Aorta (tissue), 5 donors: ENCODE data around the gene KIF5A. TPM values are rescaled to one million over a fixed set of nuclear protein-coding genes. Genes with fewer than 3 reads are reported as not detected.

Source experiments
- ATAC-seq: fragments of 200-7000 bp; cut with Tn5 transposase; one replicate; pipeline ENCODE4 v1.9.1; 2022; ENCODE audit warnings: moderate library complexity; ENCODE audit not compliant: low FRiP score
- DNase-seq, 2 donors: peaks; one replicate each; pipeline ENCODE4 v3.0.0-alpha.2; 2020
- H3K27ac ChIP-seq, 2 donors: one replicate each; pipeline ENCODE4 v1.5.1; 2013; ENCODE audit warnings: low read length in 2 of 2, mild to moderate bottlenecking in 2 of 2, moderate library complexity in 2 of 2, control low read depth in 1 of 2, inconsistent platforms in 1 of 2, low read depth in 1 of 2
- H3K27me3 ChIP-seq, 2 donors: one replicate each; pipeline ENCODE4 v1.6.1; 2013; ENCODE audit warnings: control low read depth in 1 of 2, low read length in 1 of 2, mild to moderate bottlenecking in 1 of 2, moderate library complexity in 1 of 2; ENCODE audit not compliant: insufficient read depth in 2 of 2, control insufficient read depth in 1 of 2
- H3K36me3 ChIP-seq, 2 donors: one replicate each; pipeline ENCODE4 v1.6.1; 2013; ENCODE audit warnings: control low read depth in 1 of 2, low read length in 1 of 2, mild to moderate bottlenecking in 1 of 2; ENCODE audit not compliant: insufficient read depth in 2 of 2, control insufficient read depth in 1 of 2
- H3K4me1 ChIP-seq, 2 donors: one replicate each; pipeline ENCODE4 v1.6.1; 2013; ENCODE audit warnings: low read length in 2 of 2, control low read depth in 1 of 2, mild to moderate bottlenecking in 1 of 2, moderate library complexity in 1 of 2; ENCODE audit not compliant: insufficient read depth in 2 of 2, control insufficient read depth in 1 of 2
- H3K4me3 ChIP-seq, 2 donors: one replicate each; pipeline ENCODE4 v1.5.1; 2013; ENCODE audit warnings: low read length in 2 of 2, control low read depth in 1 of 2, mild to moderate bottlenecking in 1 of 2
- H3K9me3 ChIP-seq: one replicate; pipeline ENCODE4 v1.6.1; 2013; ENCODE audit warnings: mild to moderate bottlenecking, low read length; ENCODE audit not compliant: control insufficient read depth
- WGBS, 2 donors: extraction: QIAGEN DNeasy Blood & Tissue Kit; methylation state at CpG; one replicate each; pipeline ENCODE4 v1.1.7; 2013; 5-methylcytosine and 5-hydroxymethylcytosine counted together
- intact Hi-C, 2 donors: fragments of 100-400 bp; cut with DNase I; formaldehyde crosslinking; loops; one replicate each; pipeline versions ENCODE4 v1.14.2 to v1.15.0; 2022
- polyA plus RNA-seq, 2 donors: library from polyadenylated mRNA; stranded (reverse); fragments of 200-250 nt; gene quantifications; one replicate each; pipeline ENCODE4 v1.2.3, GENCODE V29; 2013
- total RNA-seq, 2 donors: library from RNA; stranded (reverse); fragmentation: NEBNext Ultra II Directional; extraction: Animal tissue kit (Norgen Biotek cat#: 25700); gene quantifications; one replicate each; pipeline ENCODE4 v1.2.1, GENCODE V29; 2021
- donor health status: healthy with polysubstance abuse.
- donor health status: Bipolar disorder and iron deficiency.
- donor health status: DM: no; HTN: no; CAD: no.
- donor health status: DM: no; HTN: no; CAD: no.
- donor health status: DM: yes; HTN: yes; CAD: no.

Gene KIF5A
- total and polyA plus RNA-seq, 4 donors, result 0.75 to 3.5 (median 1.1) TPM

DNA sequence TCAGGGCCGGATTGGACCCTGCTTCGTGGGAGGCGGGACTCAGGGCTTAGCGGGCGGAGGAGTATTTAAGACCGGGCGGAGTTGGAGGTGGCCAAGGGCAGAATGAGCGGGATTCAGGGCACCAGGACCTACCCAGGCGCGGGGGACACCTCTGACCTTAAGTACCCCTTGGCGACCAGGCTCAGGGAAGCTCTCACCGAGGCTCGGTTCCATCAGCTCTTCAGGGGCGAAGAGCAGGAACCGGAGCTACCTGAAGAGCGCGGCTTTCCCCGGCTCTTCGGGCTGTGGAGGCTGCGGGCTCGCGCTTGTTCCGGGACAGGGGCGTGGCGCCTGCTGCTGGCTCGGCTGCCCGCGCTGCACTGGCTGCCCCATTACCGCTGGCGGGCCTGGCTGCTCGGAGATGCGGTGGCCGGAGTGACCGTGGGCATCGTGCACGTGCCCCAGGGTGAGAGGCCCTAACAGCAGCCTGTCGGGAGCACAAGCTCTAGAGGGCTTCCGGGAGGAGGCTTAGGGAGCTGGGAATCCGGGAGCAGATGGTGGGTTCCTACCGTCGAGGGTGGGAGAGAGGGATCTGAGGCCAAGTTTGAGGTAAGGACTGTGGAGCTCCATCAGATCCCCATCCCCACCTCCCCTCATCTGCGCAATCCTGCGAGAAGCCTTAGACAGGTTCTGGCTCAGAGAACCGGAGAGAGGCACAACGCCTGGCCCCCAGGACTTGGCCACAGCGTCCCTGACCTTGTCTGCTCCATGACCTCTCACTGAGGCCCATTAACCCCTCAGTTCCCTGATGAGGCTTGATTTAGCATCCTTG, 69.8 kb downstream of the KIF5A start:
- H3K9me3 ChIP-seq, result no peaks in the 10 kb centered on the region
- H3K4me3 ChIP-seq, result no peak overlapping the region
- H3K4me1 ChIP-seq, result no peaks in the 10 kb centered on the region
- H3K27me3 ChIP-seq, result no peaks in the 10 kb centered on the region
- WGBS, 2 donors, result 69 to 75% methylated on average over 40 to 46 of the region's 46 CpGs
- intact Hi-C loops, result loop anchor here in 1 of 2 donors (2.0 kb wide), 1 partner anchor 37 kb away; no protein-coding TSS in a partner anchor
- H3K27ac ChIP-seq, result no peak overlapping the region
- no peak for ATAC-seq
- no peak for DNase-seq
- peaks cover 0 to 7% of the 10 kb centered on the region in 2 donors for H3K36me3 ChIP-seq

DNA sequence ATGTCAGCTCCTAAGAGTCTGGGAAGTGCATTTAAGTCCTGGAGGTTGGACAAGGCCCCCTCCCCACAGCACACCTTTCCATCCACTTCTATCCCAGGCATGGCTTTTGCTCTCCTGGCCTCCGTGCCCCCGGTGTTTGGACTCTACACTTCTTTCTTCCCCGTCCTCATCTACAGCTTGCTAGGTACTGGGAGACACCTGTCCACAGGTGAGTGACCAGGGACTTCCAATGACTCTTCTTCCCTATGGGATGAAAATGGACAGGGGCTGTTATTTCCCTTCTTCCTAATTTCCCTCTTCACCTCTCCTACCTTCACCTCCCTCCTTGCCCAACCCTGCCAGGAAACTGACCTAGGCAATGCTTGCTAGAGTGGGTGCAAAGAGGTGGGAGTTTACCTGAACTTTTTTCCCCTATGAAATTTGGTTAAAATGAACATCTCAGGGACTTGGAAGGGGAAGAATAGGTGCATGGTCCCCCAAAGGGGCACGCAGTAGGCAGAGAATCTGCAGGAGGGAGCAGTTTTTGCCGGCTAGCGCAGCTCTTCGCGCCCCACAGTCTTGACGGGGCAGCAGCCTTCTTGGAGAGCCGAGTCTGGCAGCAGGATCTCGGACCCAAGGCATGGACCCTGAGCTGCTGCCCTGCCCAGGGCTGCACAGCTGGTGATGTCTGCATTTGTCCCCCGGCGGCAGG, 70.5 kb downstream of the KIF5A start:
- intact Hi-C loops, result loop anchor here in 1 of 2 donors (2.0 kb wide), 1 partner anchor 38 kb away; no protein-coding TSS in a partner anchor
- H3K27ac ChIP-seq, result no peak overlapping the region
- 79 to 85% methylated on average over 13 of the region's 13 CpGs for WGBS, 2 donors
- no peak for DNase-seq
- no peaks in the 10 kb centered on the region for H3K27me3 ChIP-seq
- H3K4me1 ChIP-seq, result no peaks in the 10 kb centered on the region
- H3K9me3 ChIP-seq, result no peaks in the 10 kb centered on the region
- no peak overlapping the region for H3K4me3 ChIP-seq
- no peak for ATAC-seq
- H3K36me3 ChIP-seq, result peaks cover 0 to 7% of the 10 kb centered on the region in 2 donors

DNA sequence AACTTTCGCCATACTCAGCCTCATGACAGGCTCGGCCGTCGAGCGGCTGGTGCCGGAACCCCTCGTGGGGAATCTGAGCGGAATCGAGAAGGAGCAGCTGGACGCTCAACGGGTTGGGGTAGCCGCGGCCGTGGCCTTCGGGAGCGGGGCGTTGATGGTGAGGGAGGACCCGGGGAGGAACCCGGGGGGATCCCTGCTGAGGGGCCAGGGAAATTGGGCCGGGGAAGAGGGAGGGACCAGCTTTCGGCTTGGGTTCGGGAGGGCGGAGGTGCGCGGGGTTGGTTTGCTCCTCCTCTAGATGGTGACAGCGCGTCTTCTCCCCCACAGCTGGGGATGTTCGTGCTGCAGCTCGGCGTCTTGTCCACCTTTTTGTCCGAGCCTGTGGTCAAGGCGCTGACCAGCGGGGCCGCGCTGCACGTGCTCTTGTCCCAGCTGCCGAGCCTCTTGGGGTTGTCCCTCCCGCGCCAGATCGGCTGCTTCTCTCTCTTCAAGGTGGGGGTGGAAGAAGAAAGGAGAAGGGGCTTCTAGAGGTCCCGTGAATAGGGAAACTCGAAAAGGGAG, 71.2 kb downstream of the KIF5A start:
- WGBS, 2 donors, result 26 to 32% methylated on average over 42 of the region's 42 CpGs
- intact Hi-C loops, result loop anchor here (1.0 to 2.0 kb wide), 2 partner anchors 38 kb away; no protein-coding TSS in a partner anchor

DNA sequence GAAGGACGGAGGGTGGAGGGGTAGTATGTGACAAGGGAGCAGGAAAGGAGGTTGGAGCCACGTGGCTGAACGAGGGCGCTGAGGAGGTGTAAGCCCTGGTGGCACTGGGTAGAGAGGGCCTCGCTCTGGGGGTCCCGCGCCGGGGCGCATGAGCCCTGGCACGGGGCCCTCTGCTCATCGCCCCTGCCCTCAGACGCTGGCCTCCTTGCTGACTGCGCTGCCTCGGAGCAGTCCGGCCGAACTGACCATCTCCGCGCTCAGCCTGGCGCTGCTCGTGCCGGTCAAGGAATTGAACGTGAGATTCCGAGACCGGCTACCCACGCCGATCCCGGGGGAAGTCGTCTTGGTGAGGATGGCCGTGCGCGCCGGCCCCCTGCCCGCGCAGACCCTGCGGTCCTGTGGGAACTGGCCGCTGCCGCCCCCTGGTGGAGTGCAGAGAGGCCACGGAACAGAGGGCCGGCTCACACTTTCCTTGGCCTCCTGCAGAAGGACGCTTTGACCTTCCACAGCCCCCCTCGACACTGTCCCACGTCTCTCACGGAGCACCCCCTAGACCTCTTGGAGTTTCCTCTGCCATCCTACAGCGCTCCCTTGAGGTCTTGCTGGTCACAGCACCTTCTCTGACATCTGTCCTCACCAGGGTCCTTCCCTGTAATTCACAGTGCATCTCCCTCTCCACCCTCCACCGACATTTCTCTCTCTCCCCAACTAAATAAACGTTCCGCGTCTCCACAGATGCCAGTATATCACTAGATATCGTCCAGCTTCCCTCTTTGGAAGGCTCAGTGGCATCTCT, 71.9 kb downstream of the KIF5A start:
- intact Hi-C loops, result loop anchor here (1.0 to 2.0 kb wide), 2 partner anchors 38 to 39 kb away; no protein-coding TSS in a partner anchor
- WGBS, 2 donors, result 3 to 6% methylated on average over 40 to 49 of the region's 49 CpGs
- Histone ChIP-seq H3K4me1 (no peaks in the 10 kb centered on the region), H3K9me3 (no peaks in the 10 kb centered on the region), H3K27me3 (no peaks in the 10 kb centered on the region), H3K4me3 (peak overlapping the region in 1 of 2 donors; percentile 14), H3K36me3 (no peaks in the 10 kb centered on the region), H3K27ac (no peak overlapping the region)
- ATAC-seq (peak; percentile 80), DNase-seq (peak; percentile 71 to 92)

More for the DNA sequence above, 71.2 kb downstream of the KIF5A start:
- no peak overlapping the region for H3K27ac ChIP-seq
- H3K4me1 ChIP-seq, result no peaks in the 10 kb centered on the region
- H3K9me3 ChIP-seq, result no peaks in the 10 kb centered on the region
- H3K4me3 ChIP-seq, result peak overlapping the region in 1 of 2 donors; percentile 14
- ATAC-seq (no peak), DNase-seq (no peak)
- H3K27me3 ChIP-seq, result no peaks in the 10 kb centered on the region
- H3K36me3 ChIP-seq, result peaks cover 0 to 3% of the 10 kb centered on the region in 2 donors

DNA sequence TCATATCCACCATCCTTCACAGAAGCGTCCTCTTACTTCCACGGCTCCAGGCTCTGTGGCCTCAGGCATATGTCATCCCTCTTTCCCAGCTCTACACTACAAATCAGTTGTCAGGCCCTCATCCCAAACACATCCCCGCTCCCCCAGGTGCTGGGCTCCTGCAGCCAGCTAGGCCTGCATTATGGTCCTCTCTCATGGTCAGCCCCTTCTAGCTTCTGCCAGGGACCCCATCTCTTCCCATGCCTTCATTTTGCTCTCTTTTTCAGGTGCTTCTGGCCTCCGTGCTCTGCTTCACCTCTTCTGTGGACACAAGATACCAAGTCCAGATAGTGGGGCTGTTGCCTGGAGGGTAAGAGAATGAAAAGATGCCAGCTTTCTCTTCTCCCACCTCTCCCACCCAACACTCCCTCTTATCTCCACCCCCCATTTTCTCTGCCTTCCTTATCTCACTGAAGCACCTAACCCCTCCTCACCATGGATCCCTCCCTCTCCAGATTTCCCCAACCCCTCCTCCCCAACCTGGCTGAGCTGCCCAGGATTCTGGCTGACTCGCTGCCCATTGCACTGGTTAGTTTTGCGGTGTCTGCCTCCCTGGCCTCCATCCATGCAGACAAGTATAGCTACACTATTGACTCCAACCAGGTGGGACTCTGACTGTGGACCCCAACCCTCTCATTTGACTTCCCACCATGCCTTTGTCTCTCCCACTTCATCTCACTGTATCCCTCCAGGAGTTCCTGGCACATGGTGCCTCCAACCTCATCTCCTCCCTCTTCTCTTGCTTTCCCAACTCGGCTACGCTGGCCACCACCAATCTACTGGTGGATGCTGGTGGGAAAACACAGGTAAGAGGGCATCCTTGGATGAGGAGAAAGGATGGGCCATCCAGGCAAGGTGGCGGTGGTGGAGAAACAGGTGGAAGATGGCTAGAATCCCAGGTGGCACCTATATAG, 72.7 kb downstream of the KIF5A start:
- no peaks in the 10 kb centered on the region for H3K4me1 ChIP-seq
- intact Hi-C loops, result no loop called here

DNA sequence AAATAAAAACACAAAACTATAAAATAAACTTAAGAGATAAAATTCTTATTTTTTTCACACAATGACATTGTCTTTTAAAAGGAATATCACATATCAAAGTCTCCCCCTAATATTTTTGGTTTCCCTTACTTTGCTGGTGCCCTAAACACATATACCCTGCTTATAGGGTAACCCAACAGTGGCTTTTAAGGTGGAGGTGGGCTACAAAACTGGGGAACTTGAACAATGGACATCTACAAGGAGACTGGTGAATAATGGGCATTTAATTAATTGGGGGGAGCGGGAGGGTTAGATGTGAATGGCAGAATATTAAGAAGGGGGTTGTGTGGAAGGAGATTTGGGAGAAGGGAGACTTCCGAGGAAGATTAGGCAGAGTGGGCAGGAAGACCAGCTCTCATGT, 73.5 kb downstream of the KIF5A start:
- no peak for ATAC-seq
- Histone ChIP-seq H3K4me1 (no peaks in the 10 kb centered on the region), H3K36me3 (no peaks in the 10 kb centered on the region), H3K27ac (no peak overlapping the region), H3K9me3 (no peaks in the 10 kb centered on the region), H3K27me3 (no peaks in the 10 kb centered on the region), H3K4me3 (no peak overlapping the region)
- WGBS, 2 donors, result 91 to 96% methylated on average over 2 of the region's 2 CpGs
- no peak for DNase-seq
- intact Hi-C loops, result no loop called here

More for the DNA sequence above, 72.7 kb downstream of the KIF5A start:
- no peak overlapping the region for H3K27ac ChIP-seq
- H3K36me3 ChIP-seq, result no peaks in the 10 kb centered on the region
- DNase-seq (no peak), ATAC-seq (no peak)
- 91 to 92% methylated on average over 9 of the region's 9 CpGs for WGBS, 2 donors
- no peaks in the 10 kb centered on the region for H3K27me3 ChIP-seq
- H3K4me3 ChIP-seq, result no peak overlapping the region
- H3K9me3 ChIP-seq, result no peaks in the 10 kb centered on the region

DNA sequence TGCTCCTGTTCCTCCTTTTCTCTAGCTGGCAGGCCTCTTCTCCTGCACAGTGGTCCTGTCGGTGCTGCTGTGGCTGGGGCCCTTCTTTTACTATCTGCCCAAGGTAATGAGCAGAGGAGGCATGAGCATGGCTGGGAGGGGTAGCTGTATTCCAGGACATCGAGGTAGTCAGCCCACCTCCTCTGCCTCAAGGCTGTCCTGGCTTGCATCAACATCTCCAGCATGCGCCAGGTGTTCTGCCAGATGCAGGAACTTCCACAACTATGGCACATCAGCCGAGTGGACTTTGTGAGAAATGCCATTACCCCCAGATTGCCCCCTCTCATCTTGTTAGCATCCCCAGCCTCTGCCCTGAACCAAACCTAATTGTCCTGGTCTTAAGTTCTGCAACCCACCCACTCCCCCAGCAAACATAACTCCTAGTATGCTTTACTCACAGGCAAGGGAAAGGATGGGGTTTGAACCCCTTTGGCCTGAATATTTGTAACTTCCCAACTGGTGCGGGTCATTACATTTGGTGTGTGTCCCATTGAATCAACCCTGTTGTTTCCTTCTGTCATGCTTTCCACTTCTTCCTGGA, 74.1 kb downstream of the KIF5A start:
- Histone ChIP-seq H3K9me3 (no peaks in the 10 kb centered on the region), H3K4me3 (no peak overlapping the region), H3K27me3 (no peaks in the 10 kb centered on the region), H3K4me1 (no peaks in the 10 kb centered on the region), H3K27ac (no peak overlapping the region), H3K36me3 (no peaks in the 10 kb centered on the region)
- no peak for DNase-seq
- 81 to 82% methylated on average over 5 of the region's 5 CpGs for WGBS, 2 donors
- intact Hi-C loops, result no loop called here
- no peak for ATAC-seq
